ENCODE measurements around the gene ZBTB49.
"Not testable (repeated sequence)": the region's sequence is repeated elsewhere in the genome, so short reads cannot be mapped to it uniquely, and the experiment has no call there.

ZBTB49 gene

GRCh38 chr4:4289941-4290850 lies at the start of gene ZBTB49, which contains the start of gene LYAR:
ZBTB49 (plus strand) TSS chr4:4290251; CDS start chr4:4299946, 9,695 bp downstream.
LYAR (minus strand) TSS chr4:4290154; CDS start chr4:4283742, 6,412 bp downstream.
- in situ Hi-C loops (cut with HindIII; ENCODE audit: low sequenced_read_pairs), result no loop called here

GRCh38 chr4:4245172-4245571 lies 44.9 kb upstream of the ZBTB49 start:
- in situ Hi-C loops (cut with HindIII; ENCODE audit: low sequenced_read_pairs), result no loop called here

- in situ Hi-C loops (cut with HindIII; ENCODE audit: low sequenced_read_pairs), result no loop called here
Measured at GRCh38 chr4:4247696-4248028, 42.4 kb upstream of the ZBTB49 start.

GRCh38 chr4:4248029-4248884 lies 41.8 kb upstream of the ZBTB49 start, which contains the start of gene TMEM128:
TMEM128 (minus strand) TSS chr4:4248223; CDS start chr4:4248202, 21 bp downstream.
- in situ Hi-C loops (cut with HindIII; ENCODE audit: low sequenced_read_pairs), result no loop called here

GRCh38 chr4:4248885-4249203 lies 41.2 kb upstream of the ZBTB49 start:
- in situ Hi-C loops (cut with HindIII; ENCODE audit: low sequenced_read_pairs), result no loop called here

GRCh38 chr4:4249342-4249741 lies 40.7 kb upstream of the ZBTB49 start:
- in situ Hi-C loops (cut with HindIII; ENCODE audit: low sequenced_read_pairs), result not testable (repeated sequence)

- in situ Hi-C loops (cut with HindIII; ENCODE audit: low sequenced_read_pairs), result no loop called here
Measured at GRCh38 chr4:4249866-4250265, 40.2 kb upstream of the ZBTB49 start.

- in situ Hi-C loops (cut with HindIII; ENCODE audit: low sequenced_read_pairs), result no loop called here
Measured at GRCh38 chr4:4254199-4254598, 35.9 kb upstream of the ZBTB49 start.

- in situ Hi-C loops (cut with HindIII; ENCODE audit: low sequenced_read_pairs), result no loop called here
Measured at GRCh38 chr4:4254666-4255065, 35.4 kb upstream of the ZBTB49 start.

GRCh38 chr4:4256799-4257198 lies 33.3 kb upstream of the ZBTB49 start:
- in situ Hi-C loops (cut with HindIII; ENCODE audit: low sequenced_read_pairs), result no loop called here

GRCh38 chr4:4257705-4258104 lies 32.3 kb upstream of the ZBTB49 start:
- in situ Hi-C loops (cut with HindIII; ENCODE audit: low sequenced_read_pairs), result not testable (repeated sequence)

- in situ Hi-C loops (cut with HindIII; ENCODE audit: low sequenced_read_pairs), result loop anchor here (10.0 kb wide), 1 partner anchor 95 kb away; no protein-coding TSS in a partner anchor
Measured at GRCh38 chr4:4259484-4260100, 30.5 kb upstream of the ZBTB49 start.

- in situ Hi-C loops (cut with HindIII; ENCODE audit: low sequenced_read_pairs), result loop anchor here (10.0 kb wide), 1 partner anchor 95 kb away; no protein-coding TSS in a partner anchor
Measured at GRCh38 chr4:4260185-4260751, 29.8 kb upstream of the ZBTB49 start.

- in situ Hi-C loops (cut with HindIII; ENCODE audit: low sequenced_read_pairs), result loop anchor here (10.0 kb wide), 1 partner anchor 87 kb away; no protein-coding TSS in a partner anchor
Measured at GRCh38 chr4:4267981-4268380, 22.1 kb upstream of the ZBTB49 start.

GRCh38 chr4:4268776-4269175 lies 21.3 kb upstream of the ZBTB49 start:
- in situ Hi-C loops (cut with HindIII; ENCODE audit: low sequenced_read_pairs), result loop anchor here (10.0 kb wide), 1 partner anchor 86 kb away; no protein-coding TSS in a partner anchor

GRCh38 chr4:4269331-4269731 lies 20.7 kb upstream of the ZBTB49 start:
- in situ Hi-C loops (cut with HindIII; ENCODE audit: low sequenced_read_pairs), result loop anchor here (10.0 kb wide), 1 partner anchor 85 kb away; no protein-coding TSS in a partner anchor

- in situ Hi-C loops (cut with HindIII; ENCODE audit: low sequenced_read_pairs), result loop anchor here (10.0 kb wide), 1 partner anchor 85 kb away; no protein-coding TSS in a partner anchor
Measured at GRCh38 chr4:4269856-4270255, 20.2 kb upstream of the ZBTB49 start.

GRCh38 chr4:4270529-4270928 lies 19.5 kb upstream of the ZBTB49 start:
- in situ Hi-C loops (cut with HindIII; ENCODE audit: low sequenced_read_pairs), result no loop called here

GRCh38 chr4:4271912-4272311 lies 18.1 kb upstream of the ZBTB49 start:
- in situ Hi-C loops (cut with HindIII; ENCODE audit: low sequenced_read_pairs), result no loop called here

GRCh38 chr4:4274226-4274625 lies 15.8 kb upstream of the ZBTB49 start:
- in situ Hi-C loops (cut with HindIII; ENCODE audit: low sequenced_read_pairs), result no loop called here
